Panc1 (cell line): ENCODE data around the gene PSMA6. TPM values are rescaled to one million over a fixed set of nuclear protein-coding genes. Genes with fewer than 3 reads are reported as not detected.

Experiments
- ATAC-seq: fragments of 200-7000 bp; cut with Tn5 transposase; 2 replicates; pipeline ENCODE4 v1.9.1; 2020; ENCODE audit warnings: mild to moderate bottlenecking, moderate library complexity
- BruUV-seq: library from RNA; stranded (reverse); fragments of 400-500 nt; replicated peaks from 2 replicates; lab custom pipeline; 2021; lab: Mats Ljungman, UMichigan
- CTCF ChIA-PET: fragments of 300-600 bp; sonication (Branson Sonifier 250); formaldehyde crosslinking; loops from one replicate; lab custom pipeline; 2022; ENCODE audit warnings: antibody characterized with exemption; lab: Charles Lee
- POLR2A ChIA-PET: fragments of 300-600 bp; sonication (Branson Sonifier 250); formaldehyde crosslinking; loops from one replicate; lab custom pipeline; 2022; ENCODE audit warnings: antibody characterized with exemption; lab: Charles Lee
- DNase-seq: peaks from one replicate; pipeline ENCODE4 v3.0.0-alpha.2; 2010; ENCODE audit warnings: low read depth, low spot score
- H3K27ac ChIP-seq: 2 replicates; pipeline ENCODE4 v1.5.1; 2011; ENCODE audit warnings: mild to moderate bottlenecking, low read length, inconsistent platforms
- H3K27me3 ChIP-seq: fragments of 200-500 bp; sonication (Bioruptor generic); 2 replicates; pipeline ENCODE4 v1.6.0; 2014; ENCODE audit warnings: low read length, inconsistent platforms; ENCODE audit not compliant: control insufficient read depth, insufficient read depth
- H3K36me3 ChIP-seq: fragments of 200-500 bp; sonication (Bioruptor generic); 2 replicates; pipeline ENCODE4 v1.5.1; 2014; ENCODE audit warnings: inconsistent platforms, mild to moderate bottlenecking, low read length, moderate library complexity; ENCODE audit not compliant: control insufficient read depth, insufficient read depth
- H3K4me1 ChIP-seq: 2 replicates; pipeline ENCODE4 v1.5.1; 2011; ENCODE audit warnings: inconsistent platforms, mild to moderate bottlenecking, low read length, moderate library complexity; ENCODE audit not compliant: control insufficient read depth, insufficient read depth
- H3K4me3 ChIP-seq, 2 experiments: 2 replicates each; pipeline ENCODE4 v1.5.1; 2011 to 2012; ENCODE audit warnings: low read depth in 2 of 2, low read length in 2 of 2, mild to moderate bottlenecking in 2 of 2, inconsistent platforms in 1 of 2, moderate library complexity in 1 of 2
- H3K9me3 ChIP-seq: fragments of 200-500 bp; sonication (Bioruptor generic); 2 replicates; pipeline ENCODE4 v1.5.1; 2014; ENCODE audit warnings: low read depth, mild to moderate bottlenecking, inconsistent platforms, low read length, moderate library complexity; ENCODE audit not compliant: control insufficient read depth, insufficient read depth
- POLR2AphosphoS5 ChIP-seq: IDR thresholded peaks from 2 replicates; pipeline ENCODE4 v1.6.1; 2012; ENCODE audit warnings: mild to moderate bottlenecking, low read depth, low read length, moderate library complexity
- SIN3A ChIP-seq: IDR thresholded peaks from 2 replicates; pipeline ENCODE4 v1.6.1; 2012; ENCODE audit warnings: low read depth, mild to moderate bottlenecking, low read length, moderate library complexity, borderline replicate concordance; ENCODE audit not compliant: insufficient read depth
- TCF7L2 ChIP-seq: IDR thresholded peaks from 2 replicates; pipeline ENCODE4 v1.6.1; 2011; ENCODE audit warnings: mild to moderate bottlenecking, low read depth, low read length, inconsistent platforms
- in situ Hi-C: cut with HindIII; loops from 2 replicates; pipeline ENCODE4 v1.10.0; 2016; ENCODE audit warnings: low sequenced_read_pairs, low pct_unique_long_range_greater_than_20kb
- intact Hi-C: fragments of 100-400 bp; cut with micrococcal nuclease; formaldehyde crosslinking; loops from one replicate; pipeline ENCODE4 v1.10.0; 2022; ENCODE audit not compliant: unreplicated experiment
- total RNA-seq: library from RNA; stranded (reverse); gene quantifications from one replicate; pipeline ENCODE4 v1.2.1, GENCODE V29; 2021; ENCODE audit not compliant: unreplicated experiment
- TF ChIP-seq, protein P1 (sequence below): fragments of 450-650 bp; IDR thresholded peaks from 2 replicates; pipeline ENCODE4 v1.5.1; 2017; ENCODE audit warnings: mild to moderate bottlenecking
- TF ChIP-seq, protein P2 (sequence below), 2 experiments: IDR thresholded peaks; 2 replicates each; pipeline ENCODE4 v1.6.1; 2011 to 2012; ENCODE audit warnings: low read depth in 2 of 2, control low read depth in 1 of 2, low read length in 1 of 2, mild to moderate bottlenecking in 1 of 2, moderate library complexity in 1 of 2; ENCODE audit not compliant: insufficient read depth in 1 of 2

PSMA6 gene
- total RNA-seq, 1 experiment from 2014 or later: 197 TPM

DNA sequence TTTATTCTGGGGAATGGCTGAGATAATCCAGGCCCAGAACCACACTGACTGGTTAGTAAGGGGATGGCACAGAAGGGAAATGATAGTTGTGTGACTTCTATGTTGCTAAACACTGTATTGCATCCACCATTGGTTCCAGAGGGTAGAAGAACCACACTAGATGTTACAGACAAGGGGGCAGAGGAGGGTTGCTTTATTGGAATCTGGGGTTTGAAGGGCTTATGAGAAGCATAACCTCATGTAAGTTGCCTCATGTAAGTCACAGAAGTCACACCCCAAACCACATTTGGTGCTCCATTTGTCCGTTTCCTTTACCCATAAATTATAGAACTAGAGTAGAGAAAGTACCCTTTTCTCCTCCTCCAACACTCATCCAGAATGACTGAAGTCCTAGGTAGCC, 5.5 kb upstream of the PSMA6 start:
- H3K36me3 ChIP-seq: no peaks in the 10 kb centered on the region
- TF ChIP-seq TCF7L2 (no peak), SIN3A (no peak), POLR2AphosphoS5 (no peak)
- TF ChIP-seq, protein P1, sequence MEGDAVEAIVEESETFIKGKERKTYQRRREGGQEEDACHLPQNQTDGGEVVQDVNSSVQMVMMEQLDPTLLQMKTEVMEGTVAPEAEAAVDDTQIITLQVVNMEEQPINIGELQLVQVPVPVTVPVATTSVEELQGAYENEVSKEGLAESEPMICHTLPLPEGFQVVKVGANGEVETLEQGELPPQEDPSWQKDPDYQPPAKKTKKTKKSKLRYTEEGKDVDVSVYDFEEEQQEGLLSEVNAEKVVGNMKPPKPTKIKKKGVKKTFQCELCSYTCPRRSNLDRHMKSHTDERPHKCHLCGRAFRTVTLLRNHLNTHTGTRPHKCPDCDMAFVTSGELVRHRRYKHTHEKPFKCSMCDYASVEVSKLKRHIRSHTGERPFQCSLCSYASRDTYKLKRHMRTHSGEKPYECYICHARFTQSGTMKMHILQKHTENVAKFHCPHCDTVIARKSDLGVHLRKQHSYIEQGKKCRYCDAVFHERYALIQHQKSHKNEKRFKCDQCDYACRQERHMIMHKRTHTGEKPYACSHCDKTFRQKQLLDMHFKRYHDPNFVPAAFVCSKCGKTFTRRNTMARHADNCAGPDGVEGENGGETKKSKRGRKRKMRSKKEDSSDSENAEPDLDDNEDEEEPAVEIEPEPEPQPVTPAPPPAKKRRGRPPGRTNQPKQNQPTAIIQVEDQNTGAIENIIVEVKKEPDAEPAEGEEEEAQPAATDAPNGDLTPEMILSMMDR: no peak
- TF ChIP-seq, protein P2, sequence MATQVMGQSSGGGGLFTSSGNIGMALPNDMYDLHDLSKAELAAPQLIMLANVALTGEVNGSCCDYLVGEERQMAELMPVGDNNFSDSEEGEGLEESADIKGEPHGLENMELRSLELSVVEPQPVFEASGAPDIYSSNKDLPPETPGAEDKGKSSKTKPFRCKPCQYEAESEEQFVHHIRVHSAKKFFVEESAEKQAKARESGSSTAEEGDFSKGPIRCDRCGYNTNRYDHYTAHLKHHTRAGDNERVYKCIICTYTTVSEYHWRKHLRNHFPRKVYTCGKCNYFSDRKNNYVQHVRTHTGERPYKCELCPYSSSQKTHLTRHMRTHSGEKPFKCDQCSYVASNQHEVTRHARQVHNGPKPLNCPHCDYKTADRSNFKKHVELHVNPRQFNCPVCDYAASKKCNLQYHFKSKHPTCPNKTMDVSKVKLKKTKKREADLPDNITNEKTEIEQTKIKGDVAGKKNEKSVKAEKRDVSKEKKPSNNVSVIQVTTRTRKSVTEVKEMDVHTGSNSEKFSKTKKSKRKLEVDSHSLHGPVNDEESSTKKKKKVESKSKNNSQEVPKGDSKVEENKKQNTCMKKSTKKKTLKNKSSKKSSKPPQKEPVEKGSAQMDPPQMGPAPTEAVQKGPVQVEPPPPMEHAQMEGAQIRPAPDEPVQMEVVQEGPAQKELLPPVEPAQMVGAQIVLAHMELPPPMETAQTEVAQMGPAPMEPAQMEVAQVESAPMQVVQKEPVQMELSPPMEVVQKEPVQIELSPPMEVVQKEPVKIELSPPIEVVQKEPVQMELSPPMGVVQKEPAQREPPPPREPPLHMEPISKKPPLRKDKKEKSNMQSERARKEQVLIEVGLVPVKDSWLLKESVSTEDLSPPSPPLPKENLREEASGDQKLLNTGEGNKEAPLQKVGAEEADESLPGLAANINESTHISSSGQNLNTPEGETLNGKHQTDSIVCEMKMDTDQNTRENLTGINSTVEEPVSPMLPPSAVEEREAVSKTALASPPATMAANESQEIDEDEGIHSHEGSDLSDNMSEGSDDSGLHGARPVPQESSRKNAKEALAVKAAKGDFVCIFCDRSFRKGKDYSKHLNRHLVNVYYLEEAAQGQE (IDR thresholded peaks at IDR 0.05; ENCODE audit: insufficient read depth in 1 of 2, low read depth in 2 of 2, low read length in 1 of 2): no peak
- ChIA-PET POLR2A (no interaction called here), CTCF (interaction anchor here (0.6 kb wide), 1 partner anchor 156 kb away, joined by 5 read pairs; no protein-coding TSS in a partner anchor)
- BruUV-seq: no TSS peak
- intact Hi-C loops (no loop called here), in situ Hi-C loops (no loop called here)
- H3K9me3 ChIP-seq: no peaks in the 10 kb centered on the region
- no peaks in the 10 kb centered on the region for H3K27me3 ChIP-seq
- H3K4me1 ChIP-seq: no peaks in the 10 kb centered on the region
- DNase-seq: no peak
- ATAC-seq: no peak
- H3K27ac ChIP-seq: no peak overlapping the region
- H3K4me3 ChIP-seq: no peak overlapping the region

DNA sequence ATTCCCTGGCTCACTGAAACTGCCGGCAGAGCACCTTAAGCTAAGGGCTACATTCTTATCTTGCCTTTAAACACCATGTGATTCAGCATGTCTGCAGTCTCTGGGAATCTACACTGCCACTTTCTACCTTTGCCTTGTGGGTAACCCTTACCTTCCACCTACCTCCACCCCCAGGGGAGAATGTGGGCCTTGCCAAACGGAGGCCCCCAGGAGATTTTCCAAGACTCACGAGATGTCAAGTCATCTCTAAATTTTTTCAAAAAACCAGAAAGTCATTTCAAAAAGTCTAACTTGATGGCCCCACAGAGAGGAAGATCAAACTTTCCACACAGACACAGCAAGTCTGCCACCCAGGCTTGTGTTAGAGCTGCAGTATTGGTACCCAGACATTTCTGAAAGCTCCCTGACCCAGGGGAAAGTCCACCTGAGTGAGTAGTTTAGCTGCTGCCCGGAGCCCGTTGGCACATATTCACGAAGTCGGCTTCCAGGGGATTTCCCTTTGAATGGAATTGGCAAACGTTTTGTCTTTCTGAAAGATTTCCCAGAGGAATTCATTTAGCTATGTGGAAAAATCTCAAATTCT, 4.7 kb upstream of the PSMA6 start:
- TF ChIP-seq POLR2AphosphoS5: no peak
- TF ChIP-seq, protein P1: no peak
- POLR2A ChIA-PET: no interaction called here
- Histone ChIP-seq H3K27ac (no peak overlapping the region), H3K9me3 (no peaks in the 10 kb centered on the region), H3K4me1 (no peaks in the 10 kb centered on the region), H3K36me3 (no peaks in the 10 kb centered on the region; the same call in 1 of the 2 replicates), H3K27me3 (no peaks in the 10 kb centered on the region), H3K4me3 (no peak overlapping the region)
- DNase-seq (no peak), ATAC-seq (no peak)
- intact Hi-C loops (no loop called here), in situ Hi-C loops (no loop called here)
- CTCF ChIA-PET: no interaction called here
- no TSS peak for BruUV-seq
